CD1c-positive myeloid dendritic cell (primary cell): ENCODE data around the gene TNXB.
"Not testable (repeated sequence)": the region's sequence is repeated elsewhere in the genome, so short reads cannot be mapped to it uniquely, and the experiment has no call there.

Source experiments
- DNase-seq: peaks from one replicate; pipeline ENCODE4 v3.0.0-alpha.2; 2016; ENCODE audit errors: extremely low spot score

TNXB gene

DNA sequence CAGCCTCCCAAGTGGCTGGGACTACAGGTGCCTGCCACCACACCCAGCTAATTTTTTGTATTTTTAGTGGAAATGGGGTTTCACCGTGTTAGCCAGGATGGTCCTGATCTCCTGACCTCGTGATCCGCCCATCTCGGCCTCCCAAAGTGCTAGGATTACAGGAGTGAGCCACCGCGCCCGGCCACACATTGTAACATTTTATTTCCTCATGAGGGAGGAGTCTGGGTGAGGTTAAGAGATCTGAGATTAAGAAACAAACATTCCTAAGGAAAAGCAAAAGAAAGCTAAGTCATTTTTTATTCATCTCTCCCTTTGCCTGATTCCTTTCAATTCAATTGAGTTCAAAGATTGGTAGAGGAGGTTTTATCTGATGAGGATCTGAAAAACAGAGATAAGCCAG is 35.1 kb upstream of the TNXB start:
- not testable (repeated sequence) for DNase-seq

DNA sequence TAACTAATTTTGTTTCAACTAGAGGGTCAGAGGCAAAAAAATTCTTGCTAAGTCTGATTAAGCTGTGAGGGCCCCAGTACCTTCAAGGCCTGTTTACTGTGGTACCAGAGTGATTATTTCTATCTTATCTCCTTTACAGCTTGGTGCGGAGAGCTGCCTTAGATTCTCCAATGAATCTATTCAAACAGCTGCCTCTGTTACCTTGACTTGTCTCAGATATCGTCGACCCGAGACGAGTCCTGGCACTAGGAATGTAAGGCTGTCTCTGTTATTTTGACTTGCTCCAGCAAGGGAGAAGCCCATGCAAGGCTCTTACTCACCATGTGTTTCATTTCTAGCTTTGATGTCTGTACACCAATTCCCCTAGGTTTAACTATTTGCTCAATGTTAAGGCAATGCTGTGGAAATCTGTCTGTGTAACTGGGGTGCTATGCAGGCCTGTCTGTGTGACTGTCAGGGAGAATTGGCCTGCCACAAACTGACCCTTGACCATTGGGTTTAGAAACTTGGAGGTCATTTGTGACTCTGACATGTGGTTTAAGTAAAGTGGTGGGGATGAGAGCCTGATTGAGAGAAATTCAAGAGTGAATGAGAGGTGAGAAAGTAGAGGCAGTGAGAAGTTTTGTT is 31.4 kb upstream of the TNXB start:
- no peak for DNase-seq

DNA sequence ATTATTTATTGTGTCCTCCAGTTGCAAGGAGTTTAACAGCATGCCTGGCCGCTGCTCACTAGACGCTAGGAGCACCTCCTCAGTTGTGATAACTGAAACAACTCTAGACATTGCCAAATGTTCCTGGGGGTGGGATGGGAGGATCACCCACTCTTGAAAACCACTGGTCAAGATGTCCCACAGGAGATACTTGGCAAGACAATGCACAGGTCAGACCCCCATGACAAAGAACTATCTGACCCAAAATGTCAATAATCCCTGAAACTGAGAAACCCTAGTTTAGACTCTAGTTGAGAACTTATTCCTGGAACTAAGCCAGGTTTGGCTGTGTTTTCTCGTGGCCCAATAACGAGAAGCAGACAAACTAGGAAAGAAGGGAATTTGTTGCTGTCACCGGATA is 30.5 kb upstream of the TNXB start:
- DNase-seq: no peak

DNA sequence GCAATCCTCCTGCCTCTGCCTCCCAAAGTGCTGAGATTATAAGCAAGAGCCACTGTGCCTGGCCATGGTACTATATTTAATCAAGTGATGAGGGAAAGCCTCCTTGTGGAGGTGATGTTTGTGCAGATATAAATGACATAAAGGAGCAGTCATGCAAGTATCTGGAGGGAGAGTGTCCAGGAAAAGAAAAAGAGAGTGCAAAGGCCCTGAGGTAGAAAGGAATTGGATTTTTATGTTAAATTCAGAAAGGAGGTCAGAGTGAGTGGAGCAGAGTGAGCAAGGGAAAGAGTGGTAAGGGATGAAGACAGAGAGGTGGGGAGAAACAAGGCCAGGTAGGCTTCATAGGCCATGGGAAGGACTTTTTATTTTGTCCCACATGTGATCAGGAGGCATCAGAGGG is 28.3 kb upstream of the TNXB start:
- no peak for DNase-seq

GRCh38 chr6:32133786-32134185 is 24.6 kb upstream of the TNXB start:
- no peak for DNase-seq

DNA sequence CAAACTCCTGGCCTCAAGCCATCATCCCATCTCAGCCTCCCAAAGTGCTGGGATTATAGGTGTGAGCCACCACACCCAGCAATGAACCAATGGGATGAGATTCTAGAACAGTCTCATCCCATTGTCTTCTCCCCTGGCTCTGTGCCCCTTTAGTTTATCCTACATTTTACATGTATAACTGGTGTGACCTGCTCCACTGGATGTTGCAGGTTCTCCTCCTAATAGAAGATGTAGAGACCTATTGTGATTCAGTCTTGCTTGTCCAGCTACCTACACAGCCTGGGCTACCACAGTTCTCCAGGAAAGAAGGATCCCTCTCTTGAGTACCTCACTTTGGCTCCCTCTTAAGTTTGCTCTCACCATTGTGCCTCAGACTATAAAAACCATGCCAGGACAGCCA is 23.0 kb upstream of the TNXB start:
- no peak for DNase-seq

- no peak for DNase-seq
Measured at GRCh38 chr6:32131439-32131948, 22.4 kb upstream of the TNXB start.

DNA sequence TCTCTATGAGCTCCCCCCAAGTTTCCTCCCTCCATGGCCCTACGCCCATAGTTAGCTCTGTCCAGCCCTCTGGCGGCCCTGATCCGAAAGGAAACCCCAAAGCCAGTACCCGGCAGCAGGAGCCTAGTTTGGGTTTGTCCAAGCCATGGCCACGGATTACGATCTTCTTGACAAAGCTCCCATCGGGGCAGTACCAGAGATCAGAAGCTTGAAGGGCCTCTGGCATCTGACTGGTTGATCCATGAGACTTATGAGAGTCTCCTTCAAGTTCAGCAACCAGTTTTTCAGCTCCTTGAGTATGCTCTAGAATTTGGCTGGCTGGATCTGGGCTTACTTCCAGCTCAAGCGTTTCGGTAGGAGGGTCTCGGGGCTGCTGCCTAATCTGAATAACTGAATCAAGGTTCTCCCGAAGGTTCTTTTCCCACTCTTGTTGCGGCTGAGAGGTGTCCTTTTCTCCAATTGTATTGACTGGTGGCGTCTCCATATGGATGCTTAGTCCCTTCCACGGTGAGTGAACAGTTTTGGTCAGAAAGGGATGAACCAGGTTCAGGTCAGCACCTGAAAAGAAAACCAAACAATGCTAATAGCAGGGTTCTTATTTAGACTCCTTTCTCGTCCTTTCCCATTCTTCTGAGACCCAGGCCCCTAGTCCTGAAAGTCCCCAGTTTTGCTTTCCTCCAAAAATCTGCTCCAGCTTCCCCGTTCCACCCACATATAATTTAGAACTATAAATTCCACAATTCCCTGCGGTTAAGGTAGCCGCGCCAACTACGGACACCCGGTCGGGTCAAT is 20.4 kb upstream of the TNXB start:
- DNase-seq: no peak

DNA sequence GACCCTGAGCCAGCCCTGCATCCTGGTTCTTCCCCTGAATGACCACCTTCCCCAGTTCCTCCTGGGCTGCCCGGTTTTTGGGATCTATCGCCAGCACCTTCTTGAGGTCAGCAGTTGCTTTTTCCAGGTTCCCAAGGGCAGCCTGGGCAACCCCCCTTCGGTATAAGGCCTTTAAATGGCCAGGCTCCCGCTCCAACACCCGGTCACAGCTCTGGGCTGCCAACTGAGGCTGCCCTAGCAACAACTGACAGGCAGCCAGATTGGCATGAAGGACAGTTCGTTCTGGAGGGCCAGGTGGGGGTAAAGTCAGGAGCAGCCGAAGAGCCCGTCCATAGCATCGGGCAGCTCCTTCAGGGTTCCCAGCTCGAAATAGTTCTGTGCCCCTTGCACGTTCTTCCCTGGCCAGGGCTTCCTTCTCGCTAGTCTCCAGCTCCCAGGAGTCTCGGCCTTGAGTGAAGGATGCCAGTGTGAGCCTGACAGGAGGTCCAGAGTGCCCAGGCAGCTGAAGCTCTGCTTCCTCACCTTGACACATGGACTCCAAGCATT is 19.7 kb upstream of the TNXB start:
- DNase-seq: no peak

GRCh38 chr6:32127717-32128592 is 18.8 kb upstream of the TNXB start, which contains the start of gene ATF6B:
Gene ATF6B (minus strand): TSS chr6:32128246. CDS start chr6:32128207, 39 bp downstream.
- DNase-seq: peak; percentile 100

DNA sequence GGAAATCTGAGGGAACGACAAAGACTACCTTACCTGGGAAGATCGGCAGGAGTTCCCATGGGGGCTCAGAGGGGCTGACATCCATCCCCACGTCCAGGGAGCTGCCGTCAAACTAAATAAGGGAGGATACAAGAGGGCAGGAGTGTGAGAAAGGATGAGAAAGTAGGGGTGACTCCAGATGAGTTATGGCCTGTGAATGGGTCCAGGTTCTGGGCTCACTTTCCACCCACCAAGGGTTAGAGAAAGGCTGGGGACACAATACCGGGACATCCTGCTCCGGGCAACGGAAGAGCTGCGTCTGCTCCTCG is 18.2 kb upstream of the TNXB start:
- no peak for DNase-seq

- no peak for DNase-seq
Measured at GRCh38 chr6:32126880-32127279, 17.7 kb upstream of the TNXB start.

DNA sequence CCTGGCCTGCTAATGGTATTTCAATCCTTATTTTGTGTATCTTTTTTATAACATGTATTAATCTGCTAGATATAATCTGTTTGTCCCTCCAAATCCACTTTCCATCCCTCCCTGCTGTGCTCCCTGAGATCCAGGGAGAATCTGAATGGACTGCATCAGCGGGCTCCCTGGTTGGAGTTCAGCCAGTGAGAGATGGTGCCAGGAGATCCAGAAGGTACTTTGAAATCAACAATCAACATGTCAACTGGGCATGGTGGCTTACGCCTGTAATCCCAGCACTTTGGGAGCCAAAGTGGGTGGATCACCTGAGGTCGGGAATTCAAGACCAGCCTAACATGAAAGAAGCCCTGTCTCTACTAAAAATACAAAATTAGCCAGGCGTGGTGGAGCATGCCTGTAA is 14.5 kb upstream of the TNXB start:
- DNase-seq: no peak

DNA sequence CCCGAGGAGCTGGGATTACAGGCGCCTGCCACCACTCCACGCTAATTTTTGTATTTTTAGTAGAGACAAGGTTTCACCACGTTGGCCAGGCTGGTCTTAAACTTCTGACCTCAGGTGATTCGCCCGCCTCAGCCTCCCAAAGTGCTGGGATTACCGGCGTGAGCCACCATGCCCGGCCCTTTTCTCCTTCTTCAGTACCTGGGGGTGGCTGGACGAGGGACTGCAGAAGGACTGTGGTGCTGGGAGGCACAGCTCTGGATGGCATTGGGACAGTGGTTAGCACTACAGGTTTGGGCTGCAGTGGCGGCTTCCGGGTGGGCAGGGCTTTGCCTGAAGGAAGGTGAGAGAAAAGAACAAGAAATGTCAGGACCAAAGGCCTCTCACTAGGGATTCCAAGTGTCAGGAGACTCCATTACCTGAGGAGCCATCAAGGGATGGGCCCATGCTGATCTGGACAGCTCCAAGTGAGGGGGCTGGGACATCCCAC is 11.5 kb upstream of the TNXB start:
- DNase-seq: no peak

DNA sequence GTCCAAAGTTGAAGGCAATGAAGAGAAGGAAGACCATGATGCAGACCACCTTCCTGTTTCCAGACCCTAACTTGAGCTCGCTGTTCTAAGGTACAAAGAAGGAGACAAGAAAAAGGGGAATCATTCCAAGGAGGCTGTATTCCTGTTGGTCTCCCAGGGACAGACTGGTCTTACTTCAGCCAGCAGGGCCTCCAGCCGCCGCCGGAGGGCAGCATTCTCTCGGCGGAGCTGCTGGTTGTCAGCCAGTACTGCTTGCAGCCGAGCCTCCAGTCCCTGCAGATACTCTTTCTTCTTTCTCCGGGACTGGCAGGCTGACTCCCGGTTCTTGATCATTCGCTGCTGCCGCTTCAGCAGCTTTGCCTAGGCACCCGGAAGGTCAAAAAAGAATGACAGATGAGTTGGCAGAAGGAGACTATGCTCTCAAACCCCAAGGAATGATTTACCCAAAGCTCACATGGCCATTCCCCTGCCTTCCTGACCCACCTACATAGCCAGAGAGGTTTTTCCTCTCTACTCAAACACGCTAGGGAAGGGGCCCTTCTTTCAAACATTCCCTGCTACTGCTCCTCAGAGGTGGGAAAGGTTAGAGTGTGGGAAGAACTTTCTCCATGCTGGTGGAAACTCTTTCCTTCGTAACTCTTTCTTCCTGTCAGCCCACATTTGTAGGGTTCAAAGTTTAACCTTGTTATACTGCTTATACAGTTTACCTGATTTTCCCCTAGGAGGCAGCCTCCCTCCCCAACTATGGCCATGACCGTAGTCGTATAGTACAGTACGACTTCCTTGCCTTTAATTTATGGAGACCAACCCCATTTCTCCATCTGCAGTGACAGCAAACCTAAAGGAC is 9.9 kb upstream of the TNXB start:
- peak; percentile 81 for DNase-seq

DNA sequence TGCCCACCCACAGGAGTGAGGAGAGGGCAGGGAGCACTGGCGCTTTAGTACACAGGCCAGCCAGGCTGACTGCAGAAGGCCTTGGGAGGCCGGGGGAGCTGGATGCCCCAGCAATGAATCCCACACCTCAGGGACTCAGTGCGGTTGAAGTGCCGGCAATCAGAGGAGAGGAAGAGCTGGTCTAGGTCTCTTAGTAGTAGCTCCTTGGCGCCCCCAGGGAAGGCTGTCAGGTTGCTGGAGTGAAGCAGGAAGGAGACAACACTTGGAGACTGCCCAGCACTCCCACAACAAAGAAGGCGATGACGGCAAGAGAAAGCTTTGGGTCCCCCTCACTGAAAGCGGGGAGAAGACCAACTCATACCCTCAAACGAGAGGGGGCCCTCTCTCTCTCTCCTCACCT is 8.3 kb upstream of the TNXB start:
- DNase-seq: no peak

- DNase-seq: no peak
Measured at GRCh38 chr6:32116674-32117073, 7.5 kb upstream of the TNXB start.

DNA sequence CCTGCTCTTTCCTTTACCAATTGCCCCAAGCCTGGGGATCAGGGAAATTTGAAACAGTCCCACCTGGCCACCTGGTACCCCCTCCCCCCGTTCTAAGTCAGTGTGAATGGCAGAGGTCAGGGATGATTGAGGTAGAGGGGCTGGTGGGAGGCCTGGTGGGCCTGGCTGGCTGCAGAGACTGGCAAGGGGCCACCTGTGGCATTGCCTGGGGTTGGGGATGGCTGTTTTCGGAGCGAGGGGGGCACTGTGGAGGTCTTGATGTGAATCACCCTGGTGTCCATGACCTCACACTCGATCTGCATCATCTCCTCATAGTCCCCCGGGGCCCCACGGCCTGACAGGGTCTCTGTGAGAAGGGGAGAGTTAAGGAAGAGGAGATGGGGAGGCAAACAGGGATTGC is 6.5 kb upstream of the TNXB start:
- DNase-seq: no peak

DNA sequence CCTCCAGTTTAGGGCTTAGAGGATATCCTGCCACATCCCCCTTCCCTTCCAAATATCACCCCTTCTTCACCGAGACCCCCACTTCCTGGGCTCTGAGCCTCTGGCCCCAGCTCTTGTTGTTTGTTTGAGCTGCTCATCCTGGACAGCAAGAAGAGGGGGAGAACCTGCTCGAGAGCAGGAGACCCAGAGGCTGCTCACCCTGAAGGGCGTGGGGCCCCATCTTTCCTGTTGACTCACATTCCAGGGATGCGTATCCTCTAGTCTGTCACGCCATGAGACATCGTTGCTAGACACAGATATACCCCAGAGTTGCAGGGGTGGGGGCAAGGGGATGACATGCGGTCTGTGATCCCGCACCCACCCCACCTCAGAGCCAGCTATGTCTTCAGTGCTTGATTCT is 5.7 kb upstream of the TNXB start:
- no peak for DNase-seq

GRCh38 chr6:32113386-32114352 is 4.5 kb upstream of the TNXB start:
- DNase-seq: peak; percentile 58
